DMS153 treated with DMSO at 0.1 percent for 48 hours (cell line): Measurements from ENCODE around the gene ZNF423.

ENCODE experiments used
- DNase-seq: peaks from one replicate; lab custom pipeline; 2025; ENCODE audit not compliant: unreplicated experiment; lab: John Stamatoyannopoulos, UW

The ZNF423 gene

DNA sequence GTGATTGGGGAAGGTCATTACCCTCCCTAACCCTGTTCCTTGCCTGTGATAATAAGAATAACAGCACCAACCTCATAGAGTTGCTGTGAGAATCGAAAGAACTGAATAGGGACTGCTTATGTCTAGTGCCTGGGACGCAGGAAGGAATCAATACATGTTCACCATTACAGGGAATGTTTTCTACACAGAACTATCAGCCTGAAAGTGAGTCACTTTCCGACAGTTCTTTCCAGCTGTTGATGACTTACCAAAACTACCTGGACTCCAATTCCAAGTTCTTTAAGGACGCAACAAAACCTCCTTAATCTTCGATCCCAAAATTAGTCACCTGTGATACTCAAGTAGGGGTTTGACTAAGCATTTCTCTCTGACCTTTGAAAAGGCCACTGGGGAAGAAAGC, 29.4 kb downstream of the ZNF423 start:
- DNase-seq, result no peak

DNA sequence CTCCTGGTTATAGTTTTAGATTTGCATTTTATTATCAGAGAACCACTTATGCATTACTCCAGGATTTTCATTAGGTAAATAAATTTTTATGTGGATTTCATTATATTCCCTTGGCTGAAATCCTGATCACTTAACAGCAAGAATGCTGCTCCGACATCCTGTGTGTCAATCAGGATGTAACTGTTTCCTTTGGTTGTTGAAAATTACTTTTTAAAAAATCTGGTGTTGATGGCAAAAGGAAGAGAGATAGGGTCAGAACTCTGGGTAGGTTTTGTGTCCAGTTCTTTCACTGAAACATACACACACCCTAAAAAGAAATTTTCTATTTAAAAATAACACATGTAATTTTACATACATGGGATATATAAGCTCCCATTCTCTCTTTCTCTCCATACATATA, 30.9 kb downstream of the ZNF423 start:
- no peak for DNase-seq

DNA sequence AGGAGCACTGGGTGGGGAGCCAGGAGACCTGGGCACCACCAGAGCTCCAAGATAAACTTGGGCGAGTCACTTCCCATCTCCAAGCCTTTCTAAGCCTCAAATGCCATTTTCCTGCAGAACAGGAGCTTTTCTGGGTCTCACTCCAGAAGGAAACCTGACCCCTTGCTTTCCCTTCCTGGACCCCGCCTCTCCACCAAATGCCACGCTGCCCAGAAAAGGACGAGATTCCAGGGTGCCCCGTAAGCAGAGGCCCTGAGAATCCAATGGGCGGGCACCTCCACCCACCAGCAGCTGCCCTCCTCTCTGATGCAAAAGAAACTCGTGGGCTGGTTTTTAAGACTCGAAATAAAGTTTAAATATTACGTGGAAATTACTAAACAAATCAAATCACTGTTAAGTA, 31.3 kb downstream of the ZNF423 start:
- DNase-seq, result no peak

DNA sequence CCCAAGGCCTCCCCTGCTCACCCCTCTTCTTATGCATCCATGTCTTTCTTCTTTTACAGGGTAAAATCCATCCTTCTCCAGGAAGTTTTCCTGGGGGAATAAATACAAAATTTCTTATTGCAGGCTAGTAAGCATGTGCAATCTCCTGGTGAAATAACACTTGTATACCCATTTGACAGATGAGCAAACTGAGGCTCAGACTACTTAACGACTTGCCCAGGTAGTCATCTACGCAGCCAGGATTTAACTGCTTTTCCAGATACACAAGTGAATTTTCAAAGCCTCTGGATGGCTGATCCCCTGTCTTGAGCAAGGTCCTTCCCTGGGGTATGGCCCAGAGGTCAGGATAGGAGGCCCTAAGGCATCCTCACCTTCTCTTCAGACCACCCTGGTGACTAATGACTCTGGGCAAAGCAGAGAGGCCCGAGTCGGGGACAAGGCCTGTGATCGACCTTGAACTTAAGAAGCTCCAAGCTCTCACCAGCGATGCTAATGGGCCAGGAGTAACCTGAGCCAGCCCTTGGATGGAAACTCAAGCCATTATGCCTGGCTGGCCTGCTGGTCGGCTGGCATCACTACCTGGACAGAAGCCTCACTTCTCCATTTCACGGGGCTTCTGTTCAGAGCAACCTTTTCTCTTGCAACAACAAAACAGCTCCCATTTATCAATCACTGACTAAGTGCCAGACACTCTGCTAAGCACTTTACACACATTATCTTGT, 33.1 kb downstream of the ZNF423 start:
- no peak for DNase-seq

DNA sequence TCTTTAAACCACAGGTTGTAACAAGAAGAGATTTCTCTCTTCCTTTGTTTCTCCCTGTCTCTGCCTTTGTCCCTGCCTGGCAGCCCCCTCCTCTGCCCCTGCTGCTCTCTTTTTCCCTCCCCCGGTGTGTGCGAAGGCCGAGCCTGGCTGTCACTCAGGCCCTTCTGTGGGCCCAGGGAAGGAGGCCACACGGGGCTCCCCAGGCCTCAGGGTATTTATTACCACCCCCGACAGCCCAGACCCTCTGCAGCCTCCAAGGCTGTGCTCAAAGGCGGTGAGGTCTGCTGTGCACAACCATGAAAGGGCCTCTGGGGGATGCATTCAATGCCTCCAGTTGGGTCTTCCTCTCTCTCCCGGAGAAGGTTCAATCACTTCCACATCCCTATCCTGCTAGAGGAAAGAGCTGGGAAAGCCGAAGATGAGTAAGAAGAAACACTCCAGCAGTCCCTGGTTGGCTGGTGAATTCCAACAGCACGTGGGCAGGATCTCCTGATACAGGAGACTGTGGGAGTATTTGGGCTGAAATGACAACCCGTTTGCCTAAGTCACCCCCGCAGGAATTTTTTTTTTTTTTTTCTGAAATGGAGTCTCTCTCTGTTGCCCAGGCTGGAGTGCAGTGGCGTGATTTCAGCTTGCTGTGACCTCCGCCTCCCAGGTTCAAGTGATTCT, 34.2 kb downstream of the ZNF423 start:
- no peak for DNase-seq

DNA sequence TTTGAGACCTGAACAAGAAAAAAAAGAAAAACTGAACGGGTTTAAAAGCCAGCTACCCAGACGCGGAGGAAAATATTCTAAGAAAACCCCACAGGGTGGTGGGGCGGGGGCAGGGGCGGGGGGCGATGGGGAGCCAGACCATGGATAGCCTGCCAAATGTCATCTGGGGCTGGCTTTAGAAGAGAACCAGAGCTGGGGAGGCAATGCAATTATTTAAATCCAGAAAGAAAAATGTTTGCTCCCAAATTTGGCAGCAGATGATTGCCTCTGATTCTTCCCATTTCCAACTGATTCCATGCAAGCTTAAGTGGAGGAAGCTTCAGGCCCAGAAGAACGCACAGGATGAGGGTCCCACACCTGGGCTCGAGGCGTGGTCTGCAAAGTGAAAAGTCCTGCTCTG, 34.8 kb downstream of the ZNF423 start:
- DNase-seq, result no peak

DNA sequence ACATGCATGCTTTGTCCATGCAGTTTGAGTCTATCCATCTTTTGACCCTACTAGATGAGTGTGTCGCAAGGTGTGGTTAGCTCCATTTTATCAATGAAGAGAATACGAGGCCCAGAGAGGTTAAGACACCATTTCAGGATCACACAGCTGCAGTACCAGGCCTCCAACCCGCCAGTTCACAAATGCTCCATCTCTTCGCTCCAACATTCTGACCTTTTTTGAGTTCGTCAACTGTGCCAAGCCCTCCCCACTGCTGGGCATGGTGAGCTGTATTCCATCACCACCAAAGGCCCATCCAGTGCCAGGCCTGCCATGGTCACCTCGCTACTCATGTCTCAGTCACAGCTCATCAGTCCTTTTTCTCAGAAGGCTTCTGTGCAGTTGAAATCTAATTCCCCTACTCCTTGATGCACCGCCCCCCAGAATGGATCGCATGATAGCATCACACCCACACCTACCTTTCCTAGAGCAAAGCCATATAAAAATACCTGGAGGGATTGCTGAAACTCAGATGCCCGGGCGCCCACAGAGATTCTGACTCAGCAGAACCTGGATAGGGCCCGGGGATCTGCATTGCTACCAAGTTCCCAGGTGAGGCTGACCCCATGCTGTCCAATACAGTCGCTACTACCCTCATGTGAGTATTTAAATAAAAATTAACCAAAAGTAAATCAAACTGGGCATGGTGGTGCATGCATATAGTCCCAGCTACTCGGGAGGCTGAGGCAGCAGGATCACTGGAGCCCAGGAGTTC, 38.0 kb downstream of the ZNF423 start:
- no peak for DNase-seq

DNA sequence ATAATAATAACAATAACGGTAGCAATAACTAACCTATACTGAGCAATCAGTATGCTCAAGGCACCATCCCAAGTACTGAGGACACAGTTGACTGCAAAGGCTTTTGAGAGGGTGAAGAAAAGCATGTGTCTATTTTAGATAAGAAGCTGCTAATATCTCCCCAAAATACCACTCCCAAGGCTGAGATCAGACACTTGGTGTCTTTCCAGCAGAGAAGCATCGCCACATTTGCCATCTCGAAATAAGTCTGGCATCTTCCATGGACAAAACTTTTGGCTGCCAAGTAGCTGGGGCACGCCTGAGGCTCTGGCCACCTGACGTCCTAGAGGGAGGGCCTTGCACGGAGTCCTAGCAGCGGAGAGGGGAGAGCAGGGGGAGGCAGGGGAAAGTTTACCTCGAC, 39.0 kb downstream of the ZNF423 start:
- DNase-seq, result no peak

DNA sequence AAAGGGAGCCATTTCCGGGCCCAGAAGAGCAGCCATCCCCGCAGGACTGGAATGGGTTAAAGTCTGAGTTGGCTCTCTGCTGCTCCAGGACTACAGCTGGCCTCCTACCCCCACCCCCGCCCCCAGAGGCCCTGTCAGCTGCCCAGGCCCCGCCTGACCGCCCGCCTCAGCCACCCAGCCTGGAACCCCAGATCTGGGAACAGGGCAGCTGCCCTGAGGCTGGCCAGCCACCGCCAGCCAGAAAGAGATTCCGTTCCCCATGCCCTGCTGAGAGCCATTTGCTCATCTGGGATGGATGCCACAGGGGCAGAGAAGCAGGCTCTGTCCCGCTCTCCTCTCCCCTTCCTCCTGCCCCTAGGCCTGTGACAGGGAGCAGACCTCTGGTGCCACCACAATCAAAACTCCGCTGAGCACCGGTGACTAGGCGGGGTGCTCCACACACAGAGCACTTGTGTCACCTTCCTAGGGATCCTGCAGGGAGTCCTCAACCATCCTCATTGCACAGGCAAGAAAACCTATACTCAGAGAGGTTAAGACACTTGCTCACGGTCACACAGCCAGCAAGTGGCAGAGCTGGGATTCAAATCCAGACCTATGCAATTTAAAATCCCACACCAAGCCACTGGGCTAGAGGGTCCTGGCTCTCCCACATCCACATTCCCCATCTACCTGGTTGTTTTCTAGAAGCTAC, 44.1 kb downstream of the ZNF423 start:
- no peak for DNase-seq

DNA sequence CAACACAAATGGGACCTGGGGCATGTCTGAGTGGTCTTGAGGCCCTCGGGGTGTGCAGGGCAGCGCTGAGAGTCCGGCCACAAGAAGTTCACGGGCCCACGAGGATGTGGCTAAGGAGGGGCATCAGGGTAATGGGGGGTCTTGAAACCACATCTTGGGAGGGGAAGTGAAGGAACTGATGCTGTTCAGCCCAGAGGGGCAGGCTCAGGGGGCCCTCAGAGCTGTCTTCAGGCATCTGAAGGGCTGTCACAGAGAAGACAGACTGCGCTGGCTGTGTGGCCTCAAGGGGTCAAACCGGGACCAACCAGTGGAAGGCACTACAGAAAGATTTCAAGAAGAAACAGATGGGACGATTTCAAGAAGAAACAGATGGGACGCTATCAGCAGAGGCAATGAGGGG, 45.1 kb downstream of the ZNF423 start:
- DNase-seq, result no peak

DNA sequence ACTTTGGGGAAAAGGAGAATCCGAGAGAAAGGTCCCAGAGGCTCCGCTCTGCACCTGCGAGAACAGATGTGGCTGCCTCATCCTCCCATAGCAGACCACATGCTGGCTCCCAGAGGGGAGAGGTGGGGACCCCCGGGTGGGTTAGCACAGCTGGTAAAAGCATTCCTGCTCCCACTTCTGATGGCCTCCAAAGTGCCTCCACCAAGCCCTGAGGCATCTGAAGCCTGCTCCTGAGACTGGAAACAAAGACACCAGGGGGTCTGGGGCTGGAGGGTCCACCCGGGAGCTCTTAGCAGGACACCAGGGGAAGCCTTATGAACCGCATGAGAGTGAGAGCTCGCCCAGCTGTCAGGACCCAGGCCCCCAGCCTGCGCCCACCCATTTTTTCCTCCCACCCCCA, 46.4 kb downstream of the ZNF423 start:
- no peak for DNase-seq

DNA sequence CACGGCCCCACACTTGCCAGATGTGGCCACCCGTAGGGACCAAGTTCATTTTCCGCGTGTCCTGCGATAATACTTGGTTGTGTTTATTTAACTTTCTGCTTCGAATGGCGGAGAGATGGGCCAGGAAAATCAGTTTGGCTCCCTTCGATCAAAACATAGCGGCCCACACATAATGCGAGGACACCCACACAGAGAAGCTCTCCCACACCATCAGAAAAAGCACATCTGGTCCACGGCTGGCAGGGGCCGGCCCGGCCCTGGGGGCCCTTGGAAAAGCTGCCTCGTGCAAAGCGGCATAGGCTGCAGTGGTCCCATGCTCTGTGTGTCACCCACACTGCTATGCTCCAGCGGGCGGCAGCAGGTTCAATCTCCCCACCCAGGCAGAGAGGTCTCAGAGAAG, 46.9 kb downstream of the ZNF423 start:
- no peak for DNase-seq

DNA sequence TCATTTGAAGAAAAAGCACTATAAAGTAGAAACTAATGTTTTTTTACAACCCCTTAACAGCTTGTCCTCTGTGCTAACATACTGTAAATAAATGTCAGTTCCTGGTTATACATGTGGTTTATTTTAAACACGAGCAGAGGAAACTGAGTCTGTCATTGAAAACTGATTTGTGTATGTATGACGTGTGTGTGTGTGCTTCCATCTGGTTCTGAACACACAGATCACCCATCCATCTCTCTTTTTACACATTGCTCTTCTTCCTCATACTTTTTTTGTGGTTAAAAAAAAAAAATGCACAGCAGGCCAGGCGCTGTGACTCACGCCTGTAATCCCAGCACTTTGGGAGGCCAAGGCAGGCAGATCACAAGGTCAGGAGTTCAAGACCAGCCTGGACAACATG, 49.5 kb downstream of the ZNF423 start:
- no peak for DNase-seq

DNA sequence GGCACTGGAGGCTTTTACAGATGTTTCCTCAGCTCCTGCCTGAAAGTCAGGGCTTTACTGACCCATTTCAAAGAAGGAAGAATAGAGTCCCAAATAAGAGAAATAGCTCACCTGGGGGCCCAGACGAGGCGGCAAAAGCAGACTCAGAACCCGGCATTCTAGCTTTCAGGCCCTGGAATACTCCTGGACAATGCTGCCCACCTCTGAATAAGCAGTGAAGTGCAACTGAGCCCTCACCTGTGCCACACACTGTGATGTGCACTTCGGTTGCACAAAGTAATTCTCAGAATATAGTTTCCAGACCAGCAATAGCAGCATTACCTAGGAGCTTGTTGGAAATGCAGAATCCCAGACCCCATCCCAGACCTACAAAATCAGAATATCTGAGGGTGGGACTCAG, 54.6 kb downstream of the ZNF423 start:
- no peak for DNase-seq

DNA sequence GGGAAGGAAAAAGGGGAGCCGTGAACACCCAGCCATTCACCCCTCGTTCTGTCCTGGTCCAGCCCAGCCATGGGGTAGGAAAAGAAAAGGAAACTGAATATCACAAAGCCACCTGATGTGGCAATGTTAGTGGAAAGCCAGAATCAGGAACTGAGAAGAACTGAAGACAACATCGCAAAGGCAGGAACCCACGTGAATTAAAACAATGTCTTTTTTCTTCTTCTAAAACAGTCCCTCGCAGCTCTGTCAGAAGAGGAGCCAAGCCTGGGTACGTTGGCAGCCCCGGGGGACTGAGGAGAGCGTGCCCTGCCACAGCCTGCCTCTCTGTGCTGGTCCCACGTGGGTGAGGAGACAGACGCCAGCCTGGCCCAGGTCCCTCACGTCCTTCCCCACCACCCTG, 55.0 kb downstream of the ZNF423 start:
- DNase-seq, result no peak

DNA sequence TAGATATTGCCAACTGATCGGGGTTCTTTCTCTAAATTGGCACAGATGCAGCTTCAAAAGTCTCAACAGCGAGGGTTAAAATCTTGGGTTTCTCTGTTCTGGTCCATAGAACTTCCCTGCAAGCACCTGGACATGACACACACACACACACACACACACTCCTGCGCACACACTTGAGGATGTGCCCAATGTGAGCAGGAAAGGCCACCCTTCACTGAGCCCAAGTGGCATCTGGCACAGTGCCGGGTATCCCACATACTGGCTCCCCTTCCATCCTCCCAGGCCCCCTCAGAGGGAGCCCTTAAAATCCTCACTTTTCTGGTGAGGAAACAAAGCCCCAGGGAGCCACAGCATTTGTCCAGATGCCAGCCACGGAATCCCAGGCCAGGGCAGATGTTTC, 55.5 kb downstream of the ZNF423 start:
- DNase-seq, result no peak

DNA sequence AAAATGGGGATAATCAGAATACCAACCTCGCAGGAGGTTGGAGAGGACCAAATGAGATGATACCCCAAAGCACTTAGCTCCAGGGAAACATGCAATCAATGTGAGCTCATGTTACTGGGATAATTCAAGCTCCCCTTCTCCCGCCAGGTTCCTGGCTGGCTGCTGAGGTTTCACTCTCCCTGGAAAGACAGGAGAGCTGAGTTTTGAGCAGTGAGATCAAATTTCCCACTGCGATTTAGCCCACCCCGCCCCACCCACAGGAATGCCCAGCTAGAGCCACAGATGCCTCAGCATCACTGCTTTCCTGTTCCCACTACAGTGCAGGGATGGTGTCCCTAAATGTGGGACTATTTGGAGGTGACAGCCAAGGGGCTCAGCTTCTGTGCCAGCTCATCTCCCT, 56.7 kb downstream of the ZNF423 start:
- no peak for DNase-seq

DNA sequence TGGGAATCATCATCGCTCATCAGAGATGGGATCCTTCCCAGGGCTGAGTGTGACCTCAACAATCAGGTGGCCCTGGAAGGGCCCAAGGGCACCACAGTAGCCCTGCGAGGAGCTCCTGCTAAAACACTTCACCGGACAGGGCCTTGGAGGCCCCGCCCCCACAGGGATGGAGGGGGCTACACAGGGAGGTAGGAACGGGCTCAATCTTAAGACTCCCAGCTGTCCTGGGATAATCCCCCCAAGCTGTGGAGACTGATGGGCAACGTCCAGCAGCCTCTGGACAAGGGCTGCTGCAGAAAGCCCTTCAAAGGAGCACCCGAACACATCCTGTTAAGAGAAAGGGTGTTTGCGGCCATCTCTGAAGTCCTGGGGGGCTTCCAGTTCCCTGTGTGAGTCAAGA, 60.4 kb downstream of the ZNF423 start:
- DNase-seq, result no peak

DNA sequence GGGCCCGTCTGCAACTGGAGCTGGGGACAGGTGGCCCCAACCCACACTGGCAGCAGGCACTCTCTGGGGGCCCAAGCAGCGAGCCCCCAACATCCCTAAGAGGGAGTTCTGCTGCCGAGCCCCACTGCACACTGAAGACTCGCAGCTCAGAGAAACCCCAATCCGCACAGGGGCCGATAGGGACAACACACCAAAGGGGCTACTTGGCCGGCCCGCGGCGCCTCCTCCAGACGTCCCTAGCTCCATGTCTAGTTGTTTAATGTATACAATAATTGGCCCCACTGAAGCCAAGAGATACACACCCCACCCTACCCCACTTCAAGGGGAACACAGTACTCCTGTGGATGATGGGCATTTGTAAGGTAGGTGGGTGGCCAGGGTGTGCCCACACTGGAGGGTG, 62.7 kb downstream of the ZNF423 start:
- DNase-seq, result no peak

DNA sequence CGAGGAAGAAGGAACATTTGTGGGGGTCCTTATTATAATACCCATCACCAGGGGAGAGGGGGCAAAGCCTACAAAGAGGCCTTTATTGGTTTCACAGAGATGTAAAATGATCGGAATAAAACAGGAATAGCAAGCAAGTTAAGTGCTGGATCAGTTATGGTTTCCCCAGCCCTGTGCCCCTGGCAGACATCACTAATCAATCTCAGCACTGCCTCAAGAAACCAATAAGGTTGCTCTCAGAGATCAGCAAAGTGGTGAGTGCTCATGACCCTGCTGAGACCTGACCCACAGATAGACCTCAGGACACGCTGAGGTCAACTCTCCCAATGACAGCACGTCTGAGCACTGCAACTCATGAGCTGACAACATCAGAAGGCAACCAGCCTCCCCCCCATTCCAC, 66.3 kb downstream of the ZNF423 start:
- DNase-seq, result no peak

DNA sequence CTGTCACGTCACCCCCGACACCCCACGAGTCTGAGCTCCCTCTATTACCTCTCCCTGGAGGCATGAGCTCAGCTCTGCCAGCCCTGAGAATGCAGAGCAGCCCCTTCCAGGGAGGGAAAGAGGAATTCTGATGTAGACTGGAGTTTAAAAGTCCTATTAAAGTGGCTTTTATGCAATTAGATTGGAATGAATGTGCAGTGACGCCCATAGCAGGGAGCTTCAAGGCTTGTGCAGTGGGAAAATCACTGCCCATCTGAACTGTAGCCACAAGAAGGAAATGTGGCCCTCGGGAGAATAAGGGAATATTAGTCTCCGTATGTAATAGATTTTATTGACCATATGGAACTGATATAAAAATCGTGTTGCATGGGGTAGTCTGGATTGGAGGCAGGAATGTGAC, 66.9 kb downstream of the ZNF423 start:
- DNase-seq, result no peak

DNA sequence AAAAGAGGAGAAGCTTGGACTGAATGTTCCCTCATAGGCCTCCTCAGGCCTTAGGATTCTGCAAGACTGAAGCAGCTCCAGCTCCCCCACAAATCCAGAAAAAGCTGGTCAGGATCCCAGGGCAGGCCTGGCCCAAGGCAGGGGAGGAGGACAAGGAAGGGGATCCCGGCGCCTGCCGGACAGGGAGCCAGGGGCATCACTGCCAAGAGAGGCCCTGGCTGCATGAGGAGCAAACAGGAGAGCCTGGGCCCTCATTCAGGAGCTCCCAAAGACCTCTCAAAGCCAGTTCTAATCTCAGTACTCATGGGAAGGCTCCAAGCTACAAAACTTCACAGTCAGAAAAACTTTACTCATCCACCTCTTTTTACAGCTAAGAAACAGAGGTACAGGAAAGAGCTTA, 67.3 kb downstream of the ZNF423 start:
- DNase-seq, result no peak
